Heart left ventricle (tissue), 13 donors: ENCODE measurements around the gene PRKCH.

Experiments used
- POLR2A ChIP-seq, 2 donors: fragments of 450-650 bp; IDR thresholded peaks; one replicate each; pipeline ENCODE4 v1.6.1; 2017; ENCODE audit warnings: antibody characterized with exemption in 2 of 2, mild to moderate bottlenecking in 2 of 2, moderate library complexity in 2 of 2
- TF ChIP-seq, protein P1 (sequence below), 12 donors: fragments of 200-600 bp; sonication (generic) in 4 of 12; IDR thresholded peaks; one replicate each; pipeline versions ENCODE4 v1.5.0 to v1.8.0; 2018 to 2022; ENCODE audit warnings: antibody characterized with exemption in 12 of 12, mild to moderate bottlenecking in 5 of 12
- donor health status: ischemic (EF 13 %, LVEDD 7.1; RV severe dilation, severe dysfunction).
- donor health status: DM: no; HTN: yes; CAD: no.
- donor health status: DM: no; HTN: no; CAD: no.
- donor health status: ischemic (EF 25% LVEDD 6.9; RV normal size, moderate dysfunction).
- donor health status: ischemic (EF 25% LVEDD 5.7; RV mildly dilated, moderate dysfunction).
- donor health status: ischemic (EF 35%, LVEDD 5.7; RV mildly dilated, moderate dysfunction).
- donor health status: nonischemic (EF 11% LVEDD 7.7; RV severe dilation, severe dysfunction).
- donor health status: DM: yes; HTN: yes; CAD: no.
- donor health status: PGD.
- donor health status: ischemic (EF 29% LVEDD 5.4; RV normal size, mild dysfunction).
- donor health status: nonischemic (EF 23%, LVEDD 6.1; RV moderate dilation, normal function).

DNA sequence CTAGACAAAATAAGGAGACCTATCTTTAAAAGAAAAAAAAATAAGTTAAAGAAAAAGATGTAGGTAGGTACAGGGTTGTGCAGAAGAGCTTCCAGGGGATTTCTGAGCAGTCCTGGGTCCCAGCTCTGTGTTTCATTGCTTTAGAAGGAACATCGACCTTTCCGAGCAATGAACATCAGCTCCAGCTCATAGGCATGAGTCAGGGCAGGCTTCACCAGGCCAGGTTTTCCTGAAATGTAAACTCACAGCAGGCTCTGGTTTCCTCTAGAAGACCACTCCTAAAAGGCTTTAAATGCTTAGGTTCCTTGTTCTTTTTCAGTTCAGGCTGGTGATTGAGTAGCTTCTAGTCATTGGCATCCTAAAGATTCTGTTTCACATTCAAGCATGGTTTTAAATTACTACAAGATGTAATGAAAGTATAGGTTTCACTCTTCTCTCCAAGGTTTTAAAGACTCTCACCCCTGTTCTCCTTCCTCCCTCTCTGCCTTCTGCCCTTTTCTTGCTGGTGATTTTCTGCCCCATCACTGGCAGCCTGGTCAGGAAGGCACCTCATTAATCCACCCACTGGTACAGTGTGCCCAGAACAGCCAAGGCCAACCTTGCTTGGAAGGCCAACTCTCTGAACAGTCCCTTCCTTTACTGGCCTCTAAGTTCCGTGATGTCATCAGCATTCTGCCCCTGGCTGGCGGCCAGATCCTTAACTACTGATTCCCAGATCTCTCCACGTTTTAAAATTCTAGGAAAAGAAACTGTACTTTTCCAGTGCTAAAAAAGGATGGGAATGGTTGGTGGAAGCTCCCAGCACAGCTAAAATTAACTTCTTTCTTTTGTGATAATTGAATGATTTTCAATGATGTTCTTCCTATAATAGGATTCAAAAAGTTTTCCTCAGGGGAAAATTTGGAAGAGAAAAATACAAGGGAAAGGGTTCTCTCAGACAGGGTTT, 264.5 kb downstream of the PRKCH start:
- TF ChIP-seq, protein P1, sequence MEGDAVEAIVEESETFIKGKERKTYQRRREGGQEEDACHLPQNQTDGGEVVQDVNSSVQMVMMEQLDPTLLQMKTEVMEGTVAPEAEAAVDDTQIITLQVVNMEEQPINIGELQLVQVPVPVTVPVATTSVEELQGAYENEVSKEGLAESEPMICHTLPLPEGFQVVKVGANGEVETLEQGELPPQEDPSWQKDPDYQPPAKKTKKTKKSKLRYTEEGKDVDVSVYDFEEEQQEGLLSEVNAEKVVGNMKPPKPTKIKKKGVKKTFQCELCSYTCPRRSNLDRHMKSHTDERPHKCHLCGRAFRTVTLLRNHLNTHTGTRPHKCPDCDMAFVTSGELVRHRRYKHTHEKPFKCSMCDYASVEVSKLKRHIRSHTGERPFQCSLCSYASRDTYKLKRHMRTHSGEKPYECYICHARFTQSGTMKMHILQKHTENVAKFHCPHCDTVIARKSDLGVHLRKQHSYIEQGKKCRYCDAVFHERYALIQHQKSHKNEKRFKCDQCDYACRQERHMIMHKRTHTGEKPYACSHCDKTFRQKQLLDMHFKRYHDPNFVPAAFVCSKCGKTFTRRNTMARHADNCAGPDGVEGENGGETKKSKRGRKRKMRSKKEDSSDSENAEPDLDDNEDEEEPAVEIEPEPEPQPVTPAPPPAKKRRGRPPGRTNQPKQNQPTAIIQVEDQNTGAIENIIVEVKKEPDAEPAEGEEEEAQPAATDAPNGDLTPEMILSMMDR (IDR thresholded peaks at IDR 0.05), result no peak
- TF ChIP-seq POLR2A (IDR thresholded peaks at IDR 0.05), result no peak
